ENCODE measurements around the gene PRKG1. TPM values are rescaled to one million over a fixed set of nuclear protein-coding genes. Genes with fewer than 3 reads are reported as not detected.

Gene PRKG1
- total and polyA plus RNA-seq, 2 experiments from 2014 or later, result 10.7 to 21.8 TPM

GRCh38 chr10:51047857-51048256 lies 26.4 kb upstream of the PRKG1 start:
- Histone ChIP-seq H3K4me3 (no peak overlapping the region), H3K27ac (no peak overlapping the region), H3K4me1 (ENCODE audit: insufficient read depth) (peaks cover 22% of the 10 kb centered on the region), H2AFZ (no peak overlapping the region), H3K9ac (no peak overlapping the region), H3K9me2 (ENCODE audit: insufficient read depth) (no peaks in the 10 kb centered on the region), H3K36me3 (ENCODE audit: low read depth) (no peaks in the 10 kb centered on the region), H3K27me3 (replicated peaks; ENCODE audit: insufficient read depth) (no peaks in the 10 kb centered on the region), H3K4me2 (ENCODE audit: unreplicated experiment) (no peak overlapping the region), H3F3A (ENCODE audit: insufficient read depth) (no peaks in the 10 kb centered on the region), H3K79me2 (ENCODE audit: insufficient read depth) (peaks cover 62% of the 10 kb centered on the region), H4K20me1 (ENCODE audit: insufficient read depth) (peaks cover 2% of the 10 kb centered on the region; the same call in 1 of the 2 replicates), H3K9me3 (ENCODE audit: low read depth) (no peaks in the 10 kb centered on the region)
- peak; percentile 39 for DNase-seq
- 38 to 39% methylated on average over 2 of the region's 2 CpGs for WGBS, 2 experiments (ENCODE audit: low coverage in 1 of 2, low lambda C conversion rate in 2 of 2, missing lambda C conversion rate in 2 of 2)
- no peak for TF ChIP-seq EZH2phosphoT487 (IDR thresholded peaks at IDR 0.05; ENCODE audit: insufficient read depth, low read depth)
- no peak for TF ChIP-seq EZH2 (IDR thresholded peaks at IDR 0.05; ENCODE audit: insufficient read depth, poor library complexity, severe bottlenecking)
- in situ Hi-C loops (cut with MboI), result no loop called here

- Histone ChIP-seq H3K4me3 (no peak overlapping the region), H3K79me2 (ENCODE audit: insufficient read depth) (peaks cover 60% of the 10 kb centered on the region), H3F3A (ENCODE audit: insufficient read depth) (no peaks in the 10 kb centered on the region), H3K4me1 (ENCODE audit: insufficient read depth) (peaks cover 22% of the 10 kb centered on the region), H3K9ac (no peak overlapping the region), H3K27ac (no peak overlapping the region), H3K27me3 (replicated peaks; ENCODE audit: insufficient read depth) (no peaks in the 10 kb centered on the region), H3K9me3 (ENCODE audit: low read depth) (no peaks in the 10 kb centered on the region), H2AFZ (no peak overlapping the region), H3K9me2 (ENCODE audit: insufficient read depth) (no peaks in the 10 kb centered on the region), H3K36me3 (ENCODE audit: low read depth) (no peaks in the 10 kb centered on the region), H3K4me2 (ENCODE audit: unreplicated experiment) (no peak overlapping the region), H4K20me1 (ENCODE audit: insufficient read depth) (peaks cover 2% of the 10 kb centered on the region; the same call in 1 of the 2 replicates)
- in situ Hi-C loops (cut with MboI), result no loop called here
- DNase-seq, result no peak
- TF ChIP-seq EZH2phosphoT487 (IDR thresholded peaks at IDR 0.05; ENCODE audit: insufficient read depth, low read depth) (no peak), EZH2 (IDR thresholded peaks at IDR 0.05; ENCODE audit: insufficient read depth, poor library complexity, severe bottlenecking) (no peak)
- WGBS, 2 experiments (ENCODE audit: low coverage in 1 of 2, low lambda C conversion rate in 2 of 2, missing lambda C conversion rate in 2 of 2), result 76% methylated on average over 7 of the region's 7 CpGs
Observed at GRCh38 chr10:51048792-51049191, 25.5 kb upstream of the PRKG1 start.

GRCh38 chr10:51052163-51052562 lies 22.1 kb upstream of the PRKG1 start:
- DNase-seq, result no peak
- in situ Hi-C loops (cut with MboI), result loop anchor here (25.0 kb wide), 1 partner anchor 910 kb away; no protein-coding TSS in a partner anchor
- TF ChIP-seq EZH2 (IDR thresholded peaks at IDR 0.05; ENCODE audit: insufficient read depth, poor library complexity, severe bottlenecking) (no peak), EZH2phosphoT487 (IDR thresholded peaks at IDR 0.05; ENCODE audit: insufficient read depth, low read depth) (no peak)

GRCh38 chr10:51057925-51058324 lies 16.4 kb upstream of the PRKG1 start:
- Histone ChIP-seq H2AFZ (no peak overlapping the region), H3K27ac (no peak overlapping the region), H3K27me3 (replicated peaks; ENCODE audit: insufficient read depth) (no peaks in the 10 kb centered on the region), H3K36me3 (ENCODE audit: low read depth) (no peaks in the 10 kb centered on the region), H4K20me1 (ENCODE audit: insufficient read depth) (no peaks in the 10 kb centered on the region), H3K9ac (no peak overlapping the region), H3K9me2 (ENCODE audit: insufficient read depth) (no peaks in the 10 kb centered on the region), H3K4me3 (no peak overlapping the region), H3K4me1 (ENCODE audit: insufficient read depth) (no peaks in the 10 kb centered on the region), H3K79me2 (ENCODE audit: insufficient read depth) (peaks cover 10% of the 10 kb centered on the region; the same call in 1 of the 2 replicates), H3K4me2 (ENCODE audit: unreplicated experiment) (no peak overlapping the region), H3K9me3 (ENCODE audit: low read depth) (no peaks in the 10 kb centered on the region), H3F3A (ENCODE audit: insufficient read depth) (no peaks in the 10 kb centered on the region)
- TF ChIP-seq EZH2 (IDR thresholded peaks at IDR 0.05; ENCODE audit: insufficient read depth, poor library complexity, severe bottlenecking), result no peak
- no peak for TF ChIP-seq EZH2phosphoT487 (IDR thresholded peaks at IDR 0.05; ENCODE audit: insufficient read depth, low read depth)
- in situ Hi-C loops (cut with MboI), result loop anchor here (25.0 kb wide), 1 partner anchor 904 kb away; no protein-coding TSS in a partner anchor
- no peak for DNase-seq
- WGBS, 2 experiments (ENCODE audit: low coverage in 1 of 2, low lambda C conversion rate in 2 of 2, missing lambda C conversion rate in 2 of 2), result 94 to 99% methylated on average over 4 of the region's 4 CpGs

More at GRCh38 chr10:51052163-51052562, 22.1 kb upstream of the PRKG1 start:
- H4K20me1 ChIP-seq (ENCODE audit: insufficient read depth), result no peaks in the 10 kb centered on the region
- H3K36me3 ChIP-seq (ENCODE audit: low read depth), result no peaks in the 10 kb centered on the region
- H3K4me1 ChIP-seq (ENCODE audit: insufficient read depth), result peaks cover 15% of the 10 kb centered on the region
- H3K4me3 ChIP-seq, result no peak overlapping the region
- H3K27ac ChIP-seq, result no peak overlapping the region
- no peaks in the 10 kb centered on the region for H3K27me3 ChIP-seq (replicated peaks; ENCODE audit: insufficient read depth)
- H3K9me3 ChIP-seq (ENCODE audit: low read depth), result no peaks in the 10 kb centered on the region
- no peak overlapping the region for H2AFZ ChIP-seq
- no peaks in the 10 kb centered on the region for H3K9me2 ChIP-seq (ENCODE audit: insufficient read depth)
- no peaks in the 10 kb centered on the region for H3F3A ChIP-seq (ENCODE audit: insufficient read depth)
- H3K4me2 ChIP-seq (ENCODE audit: unreplicated experiment), result no peak overlapping the region
- peaks cover 42% of the 10 kb centered on the region for H3K79me2 ChIP-seq (ENCODE audit: insufficient read depth)
- no peak overlapping the region for H3K9ac ChIP-seq

DNA sequence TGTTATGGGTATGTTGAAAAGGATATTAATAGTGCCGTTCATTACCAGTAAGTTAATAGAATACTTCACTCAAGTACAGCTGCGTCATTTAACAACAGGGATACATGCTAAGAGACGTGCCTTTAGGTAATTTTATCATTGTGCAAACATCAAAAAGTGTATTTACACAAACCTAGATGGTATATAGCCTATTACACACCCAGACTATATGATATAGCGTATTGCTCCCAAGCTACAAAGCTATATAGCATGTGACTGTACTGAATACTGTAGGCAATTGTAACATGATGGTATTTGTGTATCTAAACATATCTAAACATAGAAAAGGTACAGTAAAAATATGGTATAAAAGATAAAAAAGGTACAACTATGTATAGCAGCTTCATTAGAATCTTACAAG lies 11.1 kb upstream of the PRKG1 start:
- no peaks in the 10 kb centered on the region for H4K20me1 ChIP-seq (ENCODE audit: insufficient read depth)
- no peak overlapping the region for H3K27ac ChIP-seq
- no peaks in the 10 kb centered on the region for H3K9me2 ChIP-seq (ENCODE audit: insufficient read depth)
- no peak overlapping the region for H3K4me3 ChIP-seq
- no peaks in the 10 kb centered on the region for H3K36me3 ChIP-seq (ENCODE audit: low read depth)
- H3K9me3 ChIP-seq (ENCODE audit: low read depth), result no peaks in the 10 kb centered on the region
- H3K4me2 ChIP-seq (ENCODE audit: unreplicated experiment), result no peak overlapping the region
- no peak for DNase-seq
- TF ChIP-seq EZH2phosphoT487 (IDR thresholded peaks at IDR 0.05; ENCODE audit: insufficient read depth, low read depth), result no peak
- TF ChIP-seq EZH2 (IDR thresholded peaks at IDR 0.05; ENCODE audit: insufficient read depth, poor library complexity, severe bottlenecking), result no peak
- peaks cover 6% of the 10 kb centered on the region; the same call in 1 of the 2 replicates for H3F3A ChIP-seq (ENCODE audit: insufficient read depth)
- peaks cover 10% of the 10 kb centered on the region for H3K4me1 ChIP-seq (ENCODE audit: insufficient read depth)
- WGBS, 2 experiments (ENCODE audit: low coverage in 1 of 2, low lambda C conversion rate in 2 of 2, missing lambda C conversion rate in 2 of 2), result 97% methylated on average over 4 of the region's 4 CpGs
- H3K79me2 ChIP-seq (ENCODE audit: insufficient read depth), result peaks cover 48% of the 10 kb centered on the region; the same call in 1 of the 2 replicates
- no peak overlapping the region for H3K9ac ChIP-seq
- in situ Hi-C loops (cut with MboI), result loop anchor here (25.0 kb wide), 1 partner anchor 899 kb away; no protein-coding TSS in a partner anchor
- H2AFZ ChIP-seq, result no peak overlapping the region
- no peaks in the 10 kb centered on the region for H3K27me3 ChIP-seq (replicated peaks; ENCODE audit: insufficient read depth)

All from GM23248 (cell line).